GM20431 (cell line): Measurements from ENCODE around the gene DOCK11.

Source experiments
- in situ Hi-C: fragments of 300-500 bp; cut with MseI, MboI; formaldehyde crosslinking; loops from one replicate; pipeline ENCODE4 v1.15.0; 2020; ENCODE audit warnings: low sequenced_read_pairs; ENCODE audit not compliant: unreplicated experiment

Gene DOCK11

DNA sequence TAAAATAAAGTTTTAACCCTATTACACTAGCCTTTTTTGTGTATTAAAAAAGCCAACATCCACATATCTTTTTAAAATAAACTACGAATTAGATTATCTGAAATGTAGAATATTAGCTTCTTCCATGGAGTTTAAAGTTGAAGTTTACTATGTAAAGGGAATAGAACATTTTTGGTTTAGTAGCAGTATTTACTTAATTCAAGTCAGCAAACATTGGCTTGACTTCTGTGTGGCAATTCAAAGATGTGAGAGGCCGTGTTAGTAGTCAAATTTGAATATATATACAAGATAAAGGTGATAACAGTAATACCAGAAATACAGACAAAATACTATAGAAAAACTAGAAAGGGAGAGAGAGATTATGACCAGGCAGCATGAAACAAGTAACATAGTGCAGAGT, 116.7 kb downstream of the DOCK11 start:
- in situ Hi-C loops, result loop anchor here (25.0 kb wide), 1 partner anchor 200 kb away; the partner anchor contains the start of gene ZCCHC12

GRCh38 chrX:118614150-118614549, 118.5 kb downstream of the DOCK11 start:
- in situ Hi-C loops, result loop anchor here (25.0 kb wide), 1 partner anchor 198 kb away; the partner anchor contains the start of gene ZCCHC12

DNA sequence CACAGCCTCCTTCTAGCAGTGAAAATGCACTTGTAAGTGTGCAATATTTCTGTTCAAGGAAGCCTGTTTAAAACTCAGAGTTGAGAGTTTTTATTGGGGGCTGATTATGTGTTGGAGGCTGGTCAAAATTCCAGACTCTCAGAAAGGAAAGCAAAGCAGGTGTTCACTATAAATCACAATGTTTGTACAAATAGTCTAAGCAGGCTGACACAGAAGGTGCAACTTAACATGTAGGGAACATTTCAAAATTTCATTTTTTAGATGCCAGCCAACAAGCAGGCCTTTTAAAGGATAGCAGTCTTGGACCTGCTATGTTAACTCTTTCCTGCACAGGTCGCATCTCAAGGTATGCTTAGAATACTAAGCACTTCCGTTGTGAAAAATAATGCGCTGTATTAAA, 119.5 kb downstream of the DOCK11 start:
- in situ Hi-C loops, result loop anchor here (25.0 kb wide), 1 partner anchor 197 kb away; the partner anchor contains the start of gene ZCCHC12

DNA sequence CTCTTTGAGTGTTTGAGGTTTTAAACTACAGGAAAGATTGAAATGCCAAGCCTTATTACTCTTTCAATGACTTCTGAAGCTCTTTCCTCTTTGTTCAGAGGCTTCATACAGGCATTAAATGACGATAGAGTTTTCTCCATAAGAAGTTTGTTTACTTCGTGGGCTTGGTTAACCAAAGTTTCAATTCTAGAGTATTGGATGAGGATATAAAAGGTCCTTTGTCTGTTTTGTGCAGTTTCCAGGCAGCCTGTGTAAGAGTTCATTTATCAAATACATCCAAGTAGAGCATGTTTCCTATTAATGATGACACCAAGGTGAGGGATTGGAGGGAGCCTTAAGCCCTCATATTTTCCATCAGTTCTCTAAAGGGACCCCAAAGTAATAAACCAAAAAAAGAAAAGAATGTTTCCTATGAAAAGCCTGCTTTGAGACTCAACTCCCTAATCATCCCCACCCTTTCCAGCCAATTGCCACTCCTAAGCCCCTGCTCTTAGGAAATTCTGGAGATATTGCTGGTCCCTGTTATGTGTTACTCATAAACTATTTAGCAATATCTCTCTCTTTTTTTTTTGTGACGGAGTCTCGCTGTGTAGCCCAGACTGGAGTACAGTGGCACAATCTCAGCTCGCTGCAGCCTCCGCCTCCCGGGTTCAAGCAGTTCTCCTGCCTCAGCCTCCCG, 125.6 kb downstream of the DOCK11 start:
- in situ Hi-C loops, result loop anchor here (25.0 kb wide), 1 partner anchor 191 kb away; the partner anchor contains the start of gene ZCCHC12

GRCh38 chrX:118623062-118623461, 127.4 kb downstream of the DOCK11 start:
- in situ Hi-C loops, result loop anchor here (25.0 kb wide), 1 partner anchor 189 kb away; the partner anchor contains the start of gene ZCCHC12

GRCh38 chrX:118626346-118626745, 130.7 kb downstream of the DOCK11 start:
- in situ Hi-C loops, result no loop called here

DNA sequence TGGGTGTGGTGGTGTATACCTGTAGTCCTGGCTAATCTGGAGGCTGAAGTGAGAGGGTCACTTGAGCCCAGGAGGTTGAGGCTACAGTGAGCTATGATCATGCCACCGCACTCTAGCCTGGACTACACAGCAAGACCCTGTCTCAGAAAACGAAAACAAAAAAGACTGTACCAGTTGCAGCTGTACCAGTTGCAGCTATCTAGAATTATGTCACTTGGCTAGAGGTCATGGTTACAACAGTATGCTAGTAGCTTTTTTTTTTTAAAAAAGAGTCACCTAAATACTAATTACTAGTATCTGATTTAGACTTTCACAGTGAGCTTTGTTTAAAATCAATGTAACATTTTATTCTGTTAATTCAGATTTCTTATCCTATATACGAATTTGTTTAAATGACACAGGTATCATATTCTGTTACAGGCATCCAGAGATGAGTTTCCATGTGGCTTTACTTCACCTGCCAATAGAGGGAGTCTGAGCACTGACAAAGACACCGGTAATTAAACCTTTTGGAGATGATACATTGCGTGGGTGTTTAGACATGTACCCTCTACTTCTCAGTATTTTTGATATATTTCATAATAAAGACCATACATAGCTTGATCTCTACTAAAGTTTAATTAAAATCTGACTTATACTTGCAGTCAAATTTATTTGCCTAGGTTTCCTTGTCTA, 131.6 kb downstream of the DOCK11 start:
- in situ Hi-C loops, result no loop called here

- in situ Hi-C loops, result no loop called here
Observed at GRCh38 chrX:118630848-118631247, 135.2 kb downstream of the DOCK11 start.

GRCh38 chrX:118631586-118631985, 136.0 kb downstream of the DOCK11 start:
- in situ Hi-C loops, result no loop called here

- in situ Hi-C loops, result no loop called here
Observed at GRCh38 chrX:118632862-118633261, 137.2 kb downstream of the DOCK11 start.

DNA sequence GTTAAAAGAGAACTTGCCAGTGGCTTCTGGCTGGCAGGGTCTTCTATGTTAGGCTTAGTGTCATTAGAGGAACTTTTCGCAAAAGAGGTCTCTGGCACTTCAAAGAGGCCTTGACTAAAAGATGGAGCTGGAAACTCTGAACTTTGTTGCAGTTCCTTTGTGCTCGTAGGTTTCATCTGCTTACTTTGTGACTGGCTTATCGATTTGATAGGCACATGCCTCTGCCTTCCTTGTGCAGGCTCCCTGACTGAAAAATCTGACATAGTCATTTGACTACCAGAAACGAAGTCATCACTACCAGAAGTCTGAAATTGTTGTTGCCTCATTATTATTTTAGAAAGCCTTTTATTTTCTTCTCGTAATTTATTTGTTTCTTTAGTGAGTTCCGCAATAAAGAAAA, 137.9 kb downstream of the DOCK11 start:
- in situ Hi-C loops, result no loop called here

GRCh38 chrX:118634336-118634735, 138.7 kb downstream of the DOCK11 start:
- in situ Hi-C loops, result no loop called here

DNA sequence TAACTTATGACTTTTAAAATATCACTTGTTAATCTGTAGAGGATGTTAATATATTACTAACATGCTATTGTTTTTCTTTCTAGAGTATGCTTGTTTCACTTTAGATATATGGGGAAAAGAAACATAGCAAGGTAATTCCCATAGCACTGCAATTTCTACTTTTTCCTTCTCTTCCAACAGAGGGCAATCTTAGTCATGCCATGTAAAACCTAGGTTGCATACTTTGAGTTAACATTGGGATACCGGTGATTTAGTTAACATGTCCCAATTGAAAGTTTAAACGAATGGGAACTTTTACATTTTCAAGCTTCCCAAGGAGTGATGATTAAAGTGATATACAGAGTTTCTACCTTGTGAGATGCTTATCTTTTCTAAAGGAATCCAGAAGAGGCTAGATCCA, 142.4 kb downstream of the DOCK11 start:
- in situ Hi-C loops, result no loop called here

GRCh38 chrX:118644378-118644777, 148.8 kb downstream of the DOCK11 start:
- in situ Hi-C loops, result no loop called here

- in situ Hi-C loops, result no loop called here
Observed at GRCh38 chrX:118652717-118653116, 157.1 kb downstream of the DOCK11 start.

DNA sequence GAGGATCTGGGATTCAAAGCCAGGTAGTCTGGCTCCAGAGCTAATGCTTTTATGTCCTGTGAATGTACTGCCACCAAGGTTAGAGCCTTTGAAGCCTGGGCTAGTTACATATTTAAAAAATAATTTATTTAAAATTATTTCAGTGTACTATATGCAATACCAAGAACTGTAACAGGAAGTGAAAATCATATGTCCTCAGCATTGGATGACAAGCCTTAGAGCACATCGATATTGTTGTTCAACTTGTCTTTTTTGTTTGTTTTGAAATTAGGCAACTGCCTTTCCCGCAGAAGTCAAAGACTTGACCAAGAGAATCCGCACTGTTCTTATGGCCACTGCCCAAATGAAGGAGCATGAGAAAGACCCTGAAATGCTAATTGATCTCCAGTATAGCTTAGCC, 158.7 kb downstream of the DOCK11 start:
- in situ Hi-C loops, result no loop called here

- in situ Hi-C loops, result no loop called here
Observed at GRCh38 chrX:118655561-118656246, 160.1 kb downstream of the DOCK11 start.

- in situ Hi-C loops, result no loop called here
Observed at GRCh38 chrX:118657413-118657812, 161.8 kb downstream of the DOCK11 start.

DNA sequence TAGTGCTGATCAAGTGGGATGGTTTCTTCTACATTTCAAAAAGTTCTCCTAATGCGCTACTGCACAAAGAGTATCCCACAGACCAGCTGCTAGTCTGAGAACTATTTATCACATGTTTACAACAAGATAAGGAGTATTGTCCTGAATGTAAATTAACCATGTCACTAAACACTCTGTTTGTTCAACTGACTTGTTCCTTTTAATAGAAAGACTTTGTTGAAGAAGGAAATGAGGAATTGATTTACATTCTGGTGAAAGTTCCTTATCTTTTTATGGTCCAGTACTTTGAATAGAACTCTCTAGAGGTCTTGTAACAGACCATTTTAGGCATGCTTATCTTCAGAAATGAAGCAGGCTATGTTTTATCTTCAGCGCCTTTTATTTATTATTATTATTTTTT, 164.5 kb downstream of the DOCK11 start:
- in situ Hi-C loops, result no loop called here

GRCh38 chrX:118665204-118665603, 169.6 kb downstream of the DOCK11 start:
- in situ Hi-C loops, result no loop called here

DNA sequence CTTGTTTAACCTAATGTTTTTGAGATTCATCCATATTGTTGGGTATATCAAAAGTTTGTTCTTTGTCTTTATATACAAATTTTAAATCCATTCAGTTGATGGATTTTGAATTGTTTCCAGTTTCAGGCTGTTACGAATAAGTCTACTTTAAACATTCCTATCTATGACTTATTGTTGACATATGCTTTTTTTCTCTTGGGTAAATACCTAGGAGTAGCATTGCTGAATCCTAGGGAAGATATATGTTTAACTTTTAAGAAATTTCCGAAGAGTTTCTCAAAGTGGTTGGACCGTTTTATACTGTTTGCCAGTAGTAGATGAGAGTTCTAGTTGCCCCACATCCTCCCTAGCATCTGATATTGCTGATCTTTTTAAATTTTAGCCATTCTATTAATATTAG, 170.9 kb downstream of the DOCK11 start:
- in situ Hi-C loops, result no loop called here
